HG03442 (cell line): ENCODE measurements around the gene HTRA3.

Experiments
- ATAC-seq: cut with Tn5 transposase; IDR thresholded peaks from one replicate; pipeline ENCODE4 v1.9.1; 2021; ENCODE audit warnings: mild to moderate bottlenecking, moderate library complexity; ENCODE audit not compliant: unreplicated experiment

The HTRA3 gene

GRCh38 chr4:8351931-8352367, 82.4 kb downstream of the HTRA3 start:
- no peak for ATAC-seq

GRCh38 chr4:8352368-8353157, 83.0 kb downstream of the HTRA3 start:
- ATAC-seq = no peak

DNA sequence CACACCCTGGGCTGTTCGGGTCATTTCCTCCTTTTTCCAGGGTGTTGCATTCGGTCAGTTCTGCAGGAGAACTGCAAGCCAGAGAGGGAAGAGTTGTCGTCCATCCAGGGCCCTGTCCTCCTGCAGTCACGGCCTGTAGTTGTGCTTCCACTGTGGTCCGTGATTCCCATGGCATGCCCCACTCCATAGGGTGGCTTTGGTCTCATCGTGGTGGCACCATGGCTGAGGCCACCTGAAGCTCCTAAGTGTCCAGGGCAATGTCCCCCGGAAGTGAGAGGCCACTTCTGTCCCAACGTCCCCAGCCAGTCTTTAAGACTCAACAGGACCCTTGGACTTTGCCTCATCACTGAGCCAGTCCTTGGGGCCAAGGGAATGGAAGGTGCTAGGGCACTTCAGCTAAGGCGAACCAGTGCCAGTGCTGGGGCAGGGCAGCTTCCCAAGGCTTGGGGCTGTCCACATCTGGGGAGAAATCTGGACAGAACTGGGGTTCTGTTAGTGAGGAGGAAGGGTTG, 83.7 kb downstream of the HTRA3 start:
- ATAC-seq = no peak

GRCh38 chr4:8353912-8354453, 84.4 kb downstream of the HTRA3 start:
- no peak for ATAC-seq

GRCh38 chr4:8355306-8355705, 85.8 kb downstream of the HTRA3 start:
- no peak for ATAC-seq

DNA sequence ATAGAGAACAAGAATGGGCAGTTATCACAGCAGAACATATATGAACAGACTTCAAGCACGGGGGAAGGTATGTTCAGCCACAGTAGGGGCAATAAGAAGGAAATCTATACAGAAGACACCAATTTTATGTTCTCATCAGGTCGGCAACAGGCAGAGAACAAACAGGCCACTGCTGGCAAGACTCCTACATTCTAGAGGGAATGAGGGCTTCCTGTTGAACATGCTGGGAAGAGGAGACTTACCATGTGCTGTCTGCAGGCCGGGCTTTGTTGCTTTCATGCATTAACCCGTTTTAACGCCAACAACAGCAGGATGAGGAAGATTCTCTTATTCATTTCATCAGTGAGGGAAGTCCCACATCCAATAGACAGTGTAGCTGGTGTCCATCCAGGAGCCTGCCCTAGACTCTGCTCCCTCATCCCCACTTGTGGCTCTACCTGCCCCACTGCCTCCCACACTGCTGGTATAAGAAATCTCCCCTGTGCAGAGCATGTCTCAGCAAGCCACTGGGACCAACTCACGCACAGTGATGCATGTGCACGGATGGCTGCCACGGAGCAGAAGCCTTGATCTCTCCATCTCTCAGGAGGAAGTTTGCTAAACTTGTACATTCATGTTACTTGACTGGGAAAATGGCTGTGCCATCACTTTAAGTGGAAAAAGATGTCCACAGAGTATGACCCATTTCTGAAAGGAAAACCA, 86.5 kb downstream of the HTRA3 start:
- ATAC-seq = no peak
